Measurements from ENCODE around the gene MICAL2.

Gene MICAL2, protein sequence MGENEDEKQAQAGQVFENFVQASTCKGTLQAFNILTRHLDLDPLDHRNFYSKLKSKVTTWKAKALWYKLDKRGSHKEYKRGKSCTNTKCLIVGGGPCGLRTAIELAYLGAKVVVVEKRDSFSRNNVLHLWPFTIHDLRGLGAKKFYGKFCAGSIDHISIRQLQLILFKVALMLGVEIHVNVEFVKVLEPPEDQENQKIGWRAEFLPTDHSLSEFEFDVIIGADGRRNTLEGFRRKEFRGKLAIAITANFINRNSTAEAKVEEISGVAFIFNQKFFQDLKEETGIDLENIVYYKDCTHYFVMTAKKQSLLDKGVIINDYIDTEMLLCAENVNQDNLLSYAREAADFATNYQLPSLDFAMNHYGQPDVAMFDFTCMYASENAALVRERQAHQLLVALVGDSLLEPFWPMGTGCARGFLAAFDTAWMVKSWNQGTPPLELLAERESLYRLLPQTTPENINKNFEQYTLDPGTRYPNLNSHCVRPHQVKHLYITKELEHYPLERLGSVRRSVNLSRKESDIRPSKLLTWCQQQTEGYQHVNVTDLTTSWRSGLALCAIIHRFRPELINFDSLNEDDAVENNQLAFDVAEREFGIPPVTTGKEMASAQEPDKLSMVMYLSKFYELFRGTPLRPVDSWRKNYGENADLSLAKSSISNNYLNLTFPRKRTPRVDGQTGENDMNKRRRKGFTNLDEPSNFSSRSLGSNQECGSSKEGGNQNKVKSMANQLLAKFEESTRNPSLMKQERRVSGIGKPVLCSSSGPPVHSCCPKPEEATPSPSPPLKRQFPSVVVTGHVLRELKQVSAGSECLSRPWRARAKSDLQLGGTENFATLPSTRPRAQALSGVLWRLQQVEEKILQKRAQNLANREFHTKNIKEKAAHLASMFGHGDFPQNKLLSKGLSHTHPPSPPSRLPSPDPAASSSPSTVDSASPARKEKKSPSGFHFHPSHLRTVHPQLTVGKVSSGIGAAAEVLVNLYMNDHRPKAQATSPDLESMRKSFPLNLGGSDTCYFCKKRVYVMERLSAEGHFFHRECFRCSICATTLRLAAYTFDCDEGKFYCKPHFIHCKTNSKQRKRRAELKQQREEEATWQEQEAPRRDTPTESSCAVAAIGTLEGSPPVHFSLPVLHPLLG

GRCh38 chr11:12110201-12110713 lies at the start of gene MICAL2:
MICAL2 (plus strand) TSS chr11:12110590; CDS start chr11:12162156, 51,566 bp downstream.
- peak; percentile 94 for DNase-seq

DNA sequence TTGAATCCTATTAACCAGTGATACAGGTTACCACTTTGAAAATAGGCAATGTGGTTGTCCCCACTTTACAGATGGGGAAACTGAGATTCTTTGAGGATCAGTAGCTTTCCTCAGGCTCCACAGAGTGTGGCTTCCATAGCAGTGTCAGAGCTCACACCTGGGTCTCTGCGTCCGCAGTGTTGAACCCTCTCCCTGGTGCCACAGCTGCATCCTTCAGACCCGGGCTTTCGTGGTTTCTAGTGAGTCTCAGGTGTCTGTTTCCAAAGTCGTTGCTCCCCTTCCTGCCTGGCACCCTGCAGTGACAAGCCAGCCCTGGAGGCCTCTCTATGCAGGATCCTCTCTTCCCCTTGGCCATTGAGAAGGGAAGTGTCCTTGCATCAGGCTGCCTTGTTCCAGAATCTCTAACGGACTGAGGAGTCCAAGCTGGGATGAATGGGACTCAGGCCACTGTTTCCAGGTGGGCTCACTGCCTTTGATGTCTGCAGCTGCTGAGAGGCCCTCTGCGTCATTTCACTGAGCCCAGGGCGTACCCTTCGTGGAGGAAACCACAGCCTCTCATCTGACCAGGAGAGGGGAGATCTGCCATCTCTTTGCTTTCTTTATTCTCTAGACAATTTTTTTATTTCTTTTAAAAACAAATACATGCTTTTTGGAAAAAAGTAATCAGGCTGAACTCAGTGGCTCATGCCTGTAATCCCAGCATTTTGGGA lies 48.4 kb upstream of the MICAL2 start:
- DNase-seq = no peak

DNA sequence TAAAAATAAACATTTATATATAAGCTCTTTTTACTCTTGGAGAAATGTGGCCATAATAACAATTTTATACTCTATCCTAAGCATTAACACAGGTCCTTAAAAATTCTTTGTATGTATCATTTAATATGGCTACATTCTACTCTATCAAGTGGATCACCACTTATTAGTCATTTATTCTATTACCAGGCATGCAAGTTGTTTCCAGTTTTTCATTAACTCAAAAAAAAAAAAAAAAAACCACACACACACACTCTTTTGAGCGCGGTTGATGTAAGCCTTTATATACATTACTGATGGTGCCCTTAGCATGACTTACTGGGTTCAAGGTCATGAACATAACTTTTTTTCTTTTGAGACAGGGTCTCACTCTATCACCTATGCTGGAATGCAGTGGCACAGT lies 47.1 kb upstream of the MICAL2 start:
- no peak for DNase-seq

- DNase-seq = no peak
These were observed 46.0 kb upstream of the MICAL2 start for GRCh38 chr11:12064136-12064953.

GRCh38 chr11:12064954-12065280 lies 45.5 kb upstream of the MICAL2 start:
- DNase-seq = no peak

DNA sequence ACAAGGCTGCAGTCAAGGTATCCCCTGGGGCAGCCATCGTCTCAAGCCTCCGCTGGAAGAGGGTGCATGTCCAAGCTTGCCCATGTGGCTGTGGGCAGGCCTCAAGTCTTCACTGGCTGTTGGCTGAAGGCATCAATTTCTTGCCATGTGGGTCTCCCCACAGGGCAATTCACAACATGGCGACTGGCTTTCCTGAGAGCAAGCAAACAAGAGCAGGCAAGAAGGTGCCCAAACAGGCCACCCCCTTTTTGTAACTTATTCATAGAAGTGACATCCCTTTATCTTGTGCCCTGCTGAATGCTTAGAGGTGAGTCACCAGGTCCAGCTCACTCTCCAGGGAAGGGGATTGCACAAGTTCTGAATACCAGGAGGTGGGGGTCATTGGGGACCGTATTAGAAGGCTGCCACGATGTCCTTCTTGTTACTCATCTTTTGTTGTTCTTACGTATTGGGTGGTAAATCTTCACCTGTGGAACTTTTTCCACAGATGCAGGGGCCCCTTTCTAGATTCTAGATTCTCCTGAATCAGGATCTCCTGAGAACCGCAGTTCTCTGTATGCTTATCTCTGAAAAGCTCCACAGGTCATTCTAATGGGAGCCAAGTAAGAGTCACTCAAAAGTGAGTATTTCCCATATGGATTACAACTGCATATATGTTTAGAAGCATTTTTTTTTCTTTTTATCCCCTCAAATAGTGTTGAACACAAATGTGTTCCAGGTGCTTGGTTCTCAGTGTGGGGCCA lies 44.2 kb upstream of the MICAL2 start:
- DNase-seq = no peak

DNA sequence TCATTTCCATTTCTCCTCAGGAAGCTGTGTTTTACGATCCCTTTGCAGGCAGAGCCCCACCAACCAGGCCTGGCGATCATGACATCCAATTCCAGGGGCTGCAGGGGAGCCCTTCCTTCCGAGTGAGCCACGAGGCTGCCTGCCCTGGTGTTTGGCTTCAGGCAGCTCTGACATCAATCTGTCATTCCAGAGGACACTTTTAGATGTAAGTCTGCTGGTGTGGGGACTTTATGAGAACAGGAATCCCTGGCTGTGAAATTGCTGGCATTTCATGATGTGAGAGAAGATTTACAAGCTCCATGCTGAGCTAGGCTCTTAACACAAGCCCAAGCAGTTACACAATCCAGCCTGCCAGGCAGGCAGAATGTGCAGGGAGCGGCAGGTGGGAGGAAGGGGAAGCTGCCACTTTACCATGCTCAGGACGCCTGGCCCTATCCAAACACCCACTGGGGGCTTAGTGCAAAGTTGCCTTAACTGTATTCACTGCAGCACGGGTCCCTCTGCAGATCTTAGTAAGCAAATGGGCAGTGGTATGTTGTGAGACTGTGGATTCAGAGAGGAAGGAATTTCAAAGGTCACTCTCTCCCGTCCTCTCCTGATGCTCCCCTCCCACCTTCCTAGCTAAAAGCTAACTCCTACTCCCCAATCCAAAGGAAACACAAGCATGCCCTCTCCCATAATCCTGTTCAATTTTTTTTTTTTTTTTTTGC lies 43.4 kb upstream of the MICAL2 start:
- no peak for DNase-seq

- DNase-seq = no peak
These were observed 42.5 kb upstream of the MICAL2 start for GRCh38 chr11:12067796-12068357.

- DNase-seq = no peak
These were observed 41.2 kb upstream of the MICAL2 start for GRCh38 chr11:12069066-12069676.

GRCh38 chr11:12070446-12071267 lies 39.7 kb upstream of the MICAL2 start:
- no peak for DNase-seq

DNA sequence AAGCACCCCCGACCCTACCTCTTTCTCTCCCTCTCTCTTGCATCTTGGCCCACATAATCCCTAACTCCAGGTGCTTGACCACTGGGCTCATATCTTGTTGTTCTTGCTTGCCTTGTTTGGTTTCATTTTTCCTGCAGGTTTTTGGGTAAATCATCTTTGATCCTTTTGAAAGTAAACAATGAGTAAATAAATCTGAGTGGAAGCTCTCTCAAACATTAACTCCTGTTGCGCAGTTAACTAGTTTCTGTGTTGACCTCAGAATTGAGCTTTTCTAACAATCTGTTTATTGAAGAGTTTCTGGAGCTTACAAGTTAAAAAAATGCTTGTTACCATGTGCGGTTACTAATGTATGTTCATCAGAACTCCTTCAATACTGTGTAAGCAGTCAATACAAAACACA lies 38.8 kb upstream of the MICAL2 start:
- DNase-seq = no peak

DNA sequence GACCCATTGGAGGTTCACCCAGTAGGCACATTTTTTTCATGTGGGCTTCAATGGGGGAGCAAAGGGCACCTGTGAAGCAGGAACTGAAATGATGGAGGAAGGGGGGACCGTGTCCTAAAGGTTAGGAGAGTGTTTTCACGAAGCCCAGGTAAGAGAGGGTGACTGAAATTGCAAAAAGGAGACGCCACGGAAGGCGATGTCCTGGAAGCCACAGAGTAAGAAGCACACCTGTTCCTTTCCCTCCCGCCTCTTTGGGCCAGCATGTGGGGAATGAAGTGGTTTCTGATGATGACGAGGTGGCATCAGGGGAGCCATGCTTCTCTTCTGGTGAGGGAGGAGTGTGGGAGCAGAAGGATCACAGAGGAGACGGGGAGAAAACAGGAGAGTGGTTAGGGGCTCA lies 37.0 kb upstream of the MICAL2 start:
- no peak for DNase-seq

- no peak for DNase-seq
These were observed 36.5 kb upstream of the MICAL2 start for GRCh38 chr11:12073886-12074285.

- DNase-seq = no peak
These were observed 35.7 kb upstream of the MICAL2 start for GRCh38 chr11:12074529-12075195.

- DNase-seq = no peak
These were observed 35.1 kb upstream of the MICAL2 start for GRCh38 chr11:12075291-12075690.

- DNase-seq = no peak
These were observed 34.3 kb upstream of the MICAL2 start for GRCh38 chr11:12075822-12076821.
